Nephron (organoid): ENCODE data around the gene RSPH4A.
"Not testable (repeated sequence)": the region's sequence is repeated elsewhere in the genome, so short reads cannot be mapped to it uniquely, and the experiment has no call there.

Source experiments
- H3K27ac Mint-ChIP-seq, 3 experiments: 2 replicates each; pipeline ENCODE4 v1.8.0; 2020; ENCODE audit warnings: mixed read lengths in 3 of 3, mild to moderate bottlenecking in 2 of 3, moderate library complexity in 1 of 3
- H3K27me3 Mint-ChIP-seq: 2 replicates; pipeline ENCODE4 v1.8.0; 2021; ENCODE audit warnings: low read depth, mild to moderate bottlenecking, moderate library complexity, mixed read lengths
- H3K36me3 Mint-ChIP-seq: 2 replicates; pipeline ENCODE4 v1.8.0; 2020; ENCODE audit warnings: low read depth, mixed read lengths
- H3K4me1 Mint-ChIP-seq: 2 replicates; pipeline ENCODE4 v1.8.0; 2020; ENCODE audit warnings: mixed read lengths
- H3K4me3 Mint-ChIP-seq, 3 experiments: 2 replicates each; pipeline ENCODE4 v1.8.0; 2020; ENCODE audit warnings: mild to moderate bottlenecking in 3 of 3, mixed read lengths in 3 of 3, moderate library complexity in 2 of 3
- H3K9me3 Mint-ChIP-seq: 2 replicates; pipeline ENCODE4 v1.8.0; 2020; ENCODE audit warnings: mixed read lengths
- TF ChIP-seq, protein P1 (sequence below), 3 experiments: fragments of 200-600 bp; sonication (generic); IDR thresholded peaks; one replicate each; pipeline ENCODE4 v1.5.0; 2021; ENCODE audit warnings: antibody characterized with exemption in 3 of 3; ENCODE audit not compliant: unreplicated experiment in 3 of 3

RSPH4A gene

DNA sequence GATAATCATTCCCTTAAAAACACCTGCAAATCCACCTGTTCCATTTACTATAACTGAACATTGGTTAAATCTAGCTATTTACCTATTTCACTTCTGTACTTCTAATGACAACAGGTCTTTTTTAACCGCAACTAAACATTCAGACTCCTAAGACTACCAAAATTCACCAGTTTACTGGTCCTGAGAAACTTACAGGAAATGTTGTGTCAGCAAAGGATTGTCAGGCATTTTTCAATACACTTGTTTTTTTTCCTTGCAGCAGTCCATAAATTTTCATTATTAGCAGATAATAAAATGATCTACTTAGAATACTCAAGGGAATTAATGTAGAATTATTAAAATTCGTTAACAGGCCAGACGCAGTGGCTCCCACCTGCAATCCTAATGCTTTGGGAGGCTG lies 47.0 kb downstream of the RSPH4A start:
- H3K27me3 Mint-ChIP-seq: no peaks in the 10 kb centered on the region
- H3K4me1 Mint-ChIP-seq: peaks cover 24% of the 10 kb centered on the region
- H3K36me3 Mint-ChIP-seq: no peaks in the 10 kb centered on the region
- H3K27ac Mint-ChIP-seq: no peak overlapping the region
- H3K9me3 Mint-ChIP-seq: no peaks in the 10 kb centered on the region
- no peak overlapping the region for H3K4me3 Mint-ChIP-seq
- TF ChIP-seq, protein P1, sequence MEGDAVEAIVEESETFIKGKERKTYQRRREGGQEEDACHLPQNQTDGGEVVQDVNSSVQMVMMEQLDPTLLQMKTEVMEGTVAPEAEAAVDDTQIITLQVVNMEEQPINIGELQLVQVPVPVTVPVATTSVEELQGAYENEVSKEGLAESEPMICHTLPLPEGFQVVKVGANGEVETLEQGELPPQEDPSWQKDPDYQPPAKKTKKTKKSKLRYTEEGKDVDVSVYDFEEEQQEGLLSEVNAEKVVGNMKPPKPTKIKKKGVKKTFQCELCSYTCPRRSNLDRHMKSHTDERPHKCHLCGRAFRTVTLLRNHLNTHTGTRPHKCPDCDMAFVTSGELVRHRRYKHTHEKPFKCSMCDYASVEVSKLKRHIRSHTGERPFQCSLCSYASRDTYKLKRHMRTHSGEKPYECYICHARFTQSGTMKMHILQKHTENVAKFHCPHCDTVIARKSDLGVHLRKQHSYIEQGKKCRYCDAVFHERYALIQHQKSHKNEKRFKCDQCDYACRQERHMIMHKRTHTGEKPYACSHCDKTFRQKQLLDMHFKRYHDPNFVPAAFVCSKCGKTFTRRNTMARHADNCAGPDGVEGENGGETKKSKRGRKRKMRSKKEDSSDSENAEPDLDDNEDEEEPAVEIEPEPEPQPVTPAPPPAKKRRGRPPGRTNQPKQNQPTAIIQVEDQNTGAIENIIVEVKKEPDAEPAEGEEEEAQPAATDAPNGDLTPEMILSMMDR (IDR thresholded peaks at IDR 0.05; ENCODE audit: unreplicated experiment in 3 of 3): no peak

DNA sequence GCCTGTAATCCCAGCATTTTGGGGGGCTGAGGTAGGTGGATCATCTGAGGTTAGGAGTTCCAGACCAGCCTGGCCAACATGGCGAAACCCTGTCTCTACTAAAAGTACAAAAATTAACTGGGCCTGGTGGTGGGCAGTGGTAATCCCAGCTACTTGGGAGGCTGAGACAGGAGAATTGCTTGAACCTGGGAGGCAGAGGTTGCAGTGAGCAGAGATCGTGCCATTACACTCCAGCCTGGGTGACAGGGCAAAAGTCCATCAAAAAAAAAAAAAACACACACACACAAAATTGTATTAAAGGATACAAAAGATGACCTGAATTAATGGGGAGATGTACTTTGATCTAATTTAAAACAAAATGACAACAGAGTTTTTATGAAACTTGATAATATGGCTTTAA lies 47.9 kb downstream of the RSPH4A start:
- H3K9me3 Mint-ChIP-seq, H3K27ac Mint-ChIP-seq, H3K36me3 Mint-ChIP-seq, H3K27me3 Mint-ChIP-seq: not testable (repeated sequence)
- H3K4me1 Mint-ChIP-seq: peaks cover 24% of the 10 kb centered on the region
- H3K4me3 Mint-ChIP-seq: peak overlapping the region; percentile 3 to 35 (median 9)

DNA sequence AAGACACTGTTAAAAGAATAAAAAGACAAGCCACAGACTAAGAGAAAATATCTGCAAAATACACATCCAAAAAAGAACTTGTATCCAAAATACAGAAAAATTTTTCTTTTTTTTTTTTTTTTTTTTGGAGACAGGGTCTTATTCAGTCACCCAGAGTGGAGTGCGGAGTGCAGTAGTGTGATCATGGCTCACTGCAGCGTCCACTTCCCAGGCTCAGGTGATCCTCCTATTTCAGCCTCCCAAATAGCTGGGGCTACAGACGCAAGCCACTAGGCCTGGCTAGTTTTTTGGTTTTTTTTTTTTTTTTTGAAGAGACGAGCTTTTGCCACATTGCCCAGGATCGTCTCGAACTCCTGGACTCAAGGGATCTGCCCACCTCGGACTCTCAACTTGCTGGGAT lies 49.2 kb downstream of the RSPH4A start:
- H3K27me3 Mint-ChIP-seq: no peaks in the 10 kb centered on the region
- no peaks in the 10 kb centered on the region for H3K36me3 Mint-ChIP-seq
- peaks cover 24% of the 10 kb centered on the region for H3K4me1 Mint-ChIP-seq
- peak overlapping the region; percentile 48 to 74 (median 52) for H3K4me3 Mint-ChIP-seq
- TF ChIP-seq, protein P1 (IDR thresholded peaks at IDR 0.05; ENCODE audit: unreplicated experiment in 3 of 3): no peak
- H3K27ac Mint-ChIP-seq: peak overlapping the region in 1 of 3 experiments; percentile 17
- no peaks in the 10 kb centered on the region for H3K9me3 Mint-ChIP-seq

DNA sequence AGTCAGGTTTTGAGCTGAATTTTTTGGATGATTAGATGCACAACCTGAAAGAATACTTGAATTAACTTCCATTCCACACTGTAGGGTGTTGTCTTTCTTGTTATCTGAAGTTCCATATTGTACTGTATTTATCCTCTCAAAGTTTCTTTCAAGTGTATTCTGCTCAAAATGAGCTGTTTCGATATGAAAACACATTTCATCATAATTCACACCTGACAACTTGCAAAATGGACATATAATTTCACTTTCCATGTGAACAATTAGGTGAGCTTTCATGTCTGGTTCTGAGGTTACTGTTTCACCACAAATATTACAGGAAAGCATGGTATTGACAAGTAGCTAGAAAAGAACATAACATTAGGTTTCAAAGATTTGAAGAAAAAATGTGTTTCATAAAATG lies 50.6 kb downstream of the RSPH4A start:
- no peaks in the 10 kb centered on the region for H3K9me3 Mint-ChIP-seq
- no peaks in the 10 kb centered on the region for H3K27me3 Mint-ChIP-seq
- peak overlapping the region; percentile 66 to 80 (median 72) for H3K4me3 Mint-ChIP-seq
- TF ChIP-seq, protein P1 (IDR thresholded peaks at IDR 0.05; ENCODE audit: unreplicated experiment in 3 of 3): no peak
- H3K4me1 Mint-ChIP-seq: peaks cover 24% of the 10 kb centered on the region
- no peaks in the 10 kb centered on the region for H3K36me3 Mint-ChIP-seq
- no peak overlapping the region for H3K27ac Mint-ChIP-seq

DNA sequence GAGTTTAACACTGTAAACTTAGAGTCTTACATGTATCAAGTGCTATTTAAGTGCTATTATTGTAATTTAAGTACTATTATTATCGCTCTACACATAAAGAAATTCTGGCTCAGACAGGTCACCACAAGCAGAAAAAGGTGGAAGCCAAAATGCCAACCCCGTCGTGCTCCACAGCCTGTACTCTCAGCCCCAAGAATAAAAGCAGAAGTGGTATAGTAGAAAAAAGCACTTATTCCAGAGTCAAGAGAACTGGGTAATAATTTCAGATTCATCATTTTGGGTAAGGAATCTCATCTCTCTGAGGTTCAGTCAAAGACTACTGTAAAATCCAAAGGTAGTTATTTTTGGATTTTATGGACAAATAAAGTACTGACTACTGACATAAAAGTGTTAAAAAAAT lies 51.3 kb downstream of the RSPH4A start:
- Mint-ChIP-seq H3K4me1 (peaks cover 24% of the 10 kb centered on the region), H3K27me3 (no peaks in the 10 kb centered on the region), H3K36me3 (no peaks in the 10 kb centered on the region), H3K9me3 (no peaks in the 10 kb centered on the region), H3K4me3 (peak overlapping the region; percentile 93 to 97 (median 95)), H3K27ac (peak overlapping the region in 2 of 3 experiments; percentile 34 to 89)
- TF ChIP-seq, protein P1 (IDR thresholded peaks at IDR 0.05; ENCODE audit: unreplicated experiment in 3 of 3): no peak

DNA sequence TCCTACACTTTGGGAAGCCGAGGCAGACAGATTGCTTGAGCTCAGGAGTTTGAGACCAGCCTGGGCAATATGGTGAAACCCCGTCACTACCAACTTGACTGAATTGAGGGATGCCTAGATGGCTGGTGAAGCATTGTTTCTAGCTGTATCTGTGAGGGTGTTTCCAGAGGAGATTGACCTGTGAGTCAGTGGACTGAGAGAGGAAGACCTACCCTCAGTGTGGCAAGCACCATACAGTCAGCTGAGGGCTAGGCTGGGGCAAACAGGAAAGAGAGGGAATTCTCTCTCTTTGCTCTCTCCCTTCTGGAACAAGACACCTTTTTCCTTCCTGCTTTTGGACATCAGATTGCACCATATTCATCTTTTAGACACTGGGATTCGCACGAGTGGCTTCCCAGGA lies 56.0 kb downstream of the RSPH4A start:
- H3K27me3 Mint-ChIP-seq: no peaks in the 10 kb centered on the region

More for the DNA sequence above, 56.0 kb downstream of the RSPH4A start:
- Mint-ChIP-seq H3K4me1 (peaks cover 3% of the 10 kb centered on the region), H3K4me3 (no peak overlapping the region), H3K36me3 (no peaks in the 10 kb centered on the region), H3K9me3 (no peaks in the 10 kb centered on the region), H3K27ac (no peak overlapping the region)
- TF ChIP-seq, protein P1 (IDR thresholded peaks at IDR 0.05; ENCODE audit: unreplicated experiment in 3 of 3): no peak
